ENCODE results near the gene B3GNT8.
"Not testable (repeated sequence)": the region's sequence is repeated elsewhere in the genome, so short reads cannot be mapped to it uniquely, and the experiment has no call there.

B3GNT8 gene, protein sequence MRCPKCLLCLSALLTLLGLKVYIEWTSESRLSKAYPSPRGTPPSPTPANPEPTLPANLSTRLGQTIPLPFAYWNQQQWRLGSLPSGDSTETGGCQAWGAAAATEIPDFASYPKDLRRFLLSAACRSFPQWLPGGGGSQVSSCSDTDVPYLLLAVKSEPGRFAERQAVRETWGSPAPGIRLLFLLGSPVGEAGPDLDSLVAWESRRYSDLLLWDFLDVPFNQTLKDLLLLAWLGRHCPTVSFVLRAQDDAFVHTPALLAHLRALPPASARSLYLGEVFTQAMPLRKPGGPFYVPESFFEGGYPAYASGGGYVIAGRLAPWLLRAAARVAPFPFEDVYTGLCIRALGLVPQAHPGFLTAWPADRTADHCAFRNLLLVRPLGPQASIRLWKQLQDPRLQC

DNA sequence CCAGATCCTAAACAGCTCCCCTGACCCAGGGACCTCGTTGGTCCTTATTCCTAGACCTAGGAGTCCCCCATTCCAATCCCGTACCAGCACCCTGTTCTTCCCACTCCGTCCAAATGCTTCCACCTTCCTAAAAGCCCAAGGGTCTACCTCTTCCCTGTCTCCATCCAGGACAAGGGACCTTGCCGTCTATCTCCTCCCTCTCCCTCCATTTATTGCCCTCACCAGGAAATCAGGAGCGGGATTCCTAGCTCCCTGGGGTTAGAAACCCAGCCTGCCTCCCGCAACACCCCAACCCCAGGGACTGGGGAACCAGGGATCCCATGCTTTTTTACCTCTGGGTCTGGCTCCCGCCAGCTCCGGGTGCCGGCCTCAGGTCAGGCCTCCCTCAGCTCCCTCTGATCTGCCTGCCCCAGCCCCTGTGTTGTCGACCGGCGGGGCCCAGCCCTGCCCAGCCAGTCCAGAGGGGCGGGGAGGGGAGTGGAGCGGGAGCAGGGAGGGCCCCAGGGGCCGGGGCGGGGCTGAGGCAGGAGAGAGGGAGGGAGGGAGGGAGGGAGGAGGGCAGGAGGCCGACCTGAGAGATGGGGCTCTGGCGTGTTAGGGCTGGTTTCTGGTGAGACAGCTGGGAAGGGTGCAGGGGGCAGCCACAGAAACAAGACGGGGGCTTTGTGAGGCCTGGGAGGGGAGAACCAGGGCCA is at the start of gene B3GNT8:
Gene B3GNT8 (minus strand): TSS at position 423 of the 695 bp plus-strand sequence. CDS start 596 bp downstream, outside the sequence.
- DNase-seq: peak; percentile 86

DNA sequence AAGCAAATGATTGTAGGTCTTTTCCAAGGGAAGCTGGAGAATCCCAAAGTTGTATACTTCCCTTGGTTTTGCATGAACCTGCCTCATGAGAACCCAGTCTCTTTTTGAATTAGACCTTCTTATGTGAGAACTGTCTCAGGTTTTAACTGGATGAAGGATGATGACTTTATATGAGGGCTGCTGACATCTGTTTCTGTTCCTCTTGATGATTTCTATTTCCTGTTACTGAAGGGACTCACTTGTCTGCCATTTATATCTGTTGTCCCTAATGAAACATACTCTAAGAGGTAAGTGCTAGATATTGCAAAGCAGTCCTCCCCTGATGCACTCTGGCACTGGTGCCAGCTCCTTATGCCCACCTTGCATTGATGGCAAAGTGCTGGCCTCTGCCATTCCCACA is 49.4 kb upstream of the B3GNT8 start:
- no peak for DNase-seq

DNA sequence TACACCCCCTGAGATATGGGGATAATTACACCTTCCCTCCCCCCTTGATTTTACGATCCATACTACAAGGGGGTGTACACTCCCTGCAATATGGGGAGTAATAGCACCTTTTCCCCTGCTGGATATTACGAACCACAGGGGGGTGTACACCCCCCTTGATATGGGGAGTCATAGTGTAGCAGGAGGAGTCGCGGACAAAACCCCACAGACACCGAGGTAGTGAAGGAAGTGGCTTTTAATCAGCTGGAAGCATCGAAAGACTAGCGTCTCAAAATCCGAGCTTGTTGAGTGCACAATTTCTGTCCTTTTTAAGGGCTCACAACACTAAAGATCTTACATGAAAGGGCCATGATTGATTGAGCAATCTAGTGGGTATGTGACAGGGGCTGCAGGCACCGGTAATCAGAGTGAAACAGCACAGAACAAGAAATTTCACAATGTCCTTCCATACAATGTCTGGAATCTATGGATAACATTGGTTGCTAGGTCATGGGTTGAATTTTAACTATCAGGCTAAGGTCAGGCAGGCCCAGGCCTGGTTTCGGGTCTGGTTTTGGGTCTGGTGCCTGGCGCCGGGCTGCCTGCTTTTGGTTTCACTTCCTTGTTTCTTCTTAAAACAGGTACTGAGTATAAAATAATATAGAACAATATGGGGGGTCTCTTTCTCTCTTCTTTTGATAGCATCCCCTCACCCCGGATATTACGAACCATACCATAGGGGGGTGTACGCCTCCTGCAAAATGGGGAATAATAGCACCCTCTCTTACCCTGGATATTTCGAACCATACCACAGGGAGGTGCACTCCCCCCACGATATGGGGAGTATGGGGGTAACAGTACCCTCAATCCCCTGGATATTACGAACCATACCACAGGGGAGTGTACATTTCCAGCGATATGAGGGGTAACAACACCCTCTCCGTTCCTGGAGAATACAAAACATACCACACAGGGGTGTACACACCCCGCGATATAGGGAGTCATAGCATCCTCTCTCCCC is 36.4 kb upstream of the B3GNT8 start:
- not testable (repeated sequence) for DNase-seq

DNA sequence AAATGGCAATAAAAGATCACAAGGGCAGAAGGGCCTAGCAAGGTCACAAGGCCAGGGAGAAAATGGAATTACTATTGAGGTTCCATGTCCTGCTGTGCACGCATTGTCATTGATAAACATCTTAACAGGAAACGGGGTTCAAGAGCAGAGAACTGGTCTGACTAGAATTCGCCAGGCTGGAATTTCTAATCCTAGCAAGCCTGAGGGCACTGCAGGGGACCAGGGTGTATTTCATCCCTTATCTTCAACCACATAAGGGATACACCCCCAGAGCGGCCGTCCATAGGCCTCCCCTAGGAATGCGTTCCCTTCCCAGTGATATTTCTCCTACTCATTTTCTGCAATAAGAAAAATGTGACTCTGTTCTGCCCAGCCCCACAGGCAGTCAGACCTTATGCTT is 35.3 kb upstream of the B3GNT8 start:
- no peak for DNase-seq

DNA sequence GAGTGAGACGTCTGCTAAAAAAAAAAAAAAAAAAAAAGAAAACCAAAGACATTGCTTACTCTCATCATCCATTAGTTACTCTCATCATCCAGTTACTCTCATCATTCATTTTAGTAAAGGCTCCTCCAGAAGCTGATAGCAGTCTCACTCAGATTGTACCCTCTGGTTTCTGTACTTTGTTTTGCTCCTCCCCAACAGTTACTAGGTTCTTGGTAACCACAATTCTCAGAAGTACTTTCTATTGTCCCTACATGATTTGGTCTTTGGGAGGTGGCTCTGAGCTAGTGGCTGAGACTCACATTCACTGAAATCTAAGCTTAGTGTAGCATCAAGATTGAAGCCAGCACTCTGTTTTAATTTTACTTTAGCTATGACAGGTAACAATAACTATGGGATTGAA is 30.1 kb upstream of the B3GNT8 start:
- DNase-seq: no peak

DNA sequence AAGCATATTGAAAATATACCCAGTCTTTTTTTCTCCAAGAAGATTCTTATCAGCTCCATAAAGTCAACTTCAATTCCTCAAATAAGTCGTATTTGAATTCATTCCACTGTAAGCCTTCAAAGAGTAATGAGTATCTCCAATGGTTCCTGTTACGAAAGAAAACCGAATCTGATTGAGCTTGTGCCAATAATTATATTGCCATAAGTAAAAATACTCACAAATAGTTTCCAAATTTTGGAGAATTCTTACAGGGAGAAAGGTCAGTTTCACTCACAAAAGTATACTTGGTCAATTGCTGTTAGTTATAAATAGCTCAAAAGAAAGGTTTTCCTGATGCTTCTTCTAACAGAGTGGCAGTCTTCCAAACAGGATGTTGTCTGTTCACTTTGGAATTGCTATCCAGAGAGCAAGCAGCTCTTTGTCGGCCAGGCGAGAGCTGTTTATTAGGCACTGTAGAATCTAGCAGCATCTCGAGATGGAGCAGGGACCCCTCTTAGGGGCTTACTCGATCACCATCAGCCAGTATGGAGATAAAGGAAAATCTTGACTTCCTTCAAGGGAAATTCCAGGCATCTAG is 29.3 kb upstream of the B3GNT8 start:
- DNase-seq: no peak

DNA sequence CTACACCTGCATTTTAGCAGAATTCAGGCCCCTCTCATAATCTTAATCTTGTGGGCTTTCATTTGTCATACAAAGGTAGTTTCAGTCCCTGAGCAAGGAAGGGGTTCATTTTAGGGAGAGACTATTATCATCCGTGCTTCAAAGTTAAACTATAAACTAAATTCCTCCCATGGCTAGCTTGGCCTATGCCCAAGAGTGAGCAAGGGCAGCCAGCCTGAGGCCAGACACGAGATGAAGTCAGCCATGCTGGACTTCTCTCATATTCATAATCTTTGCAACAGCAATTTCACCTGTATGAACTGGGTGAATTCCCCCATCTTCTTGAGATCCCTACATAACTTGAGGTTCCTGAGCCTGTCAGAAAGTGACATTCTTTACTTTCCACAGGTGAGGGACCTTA is 28.8 kb upstream of the B3GNT8 start:
- DNase-seq: no peak

DNA sequence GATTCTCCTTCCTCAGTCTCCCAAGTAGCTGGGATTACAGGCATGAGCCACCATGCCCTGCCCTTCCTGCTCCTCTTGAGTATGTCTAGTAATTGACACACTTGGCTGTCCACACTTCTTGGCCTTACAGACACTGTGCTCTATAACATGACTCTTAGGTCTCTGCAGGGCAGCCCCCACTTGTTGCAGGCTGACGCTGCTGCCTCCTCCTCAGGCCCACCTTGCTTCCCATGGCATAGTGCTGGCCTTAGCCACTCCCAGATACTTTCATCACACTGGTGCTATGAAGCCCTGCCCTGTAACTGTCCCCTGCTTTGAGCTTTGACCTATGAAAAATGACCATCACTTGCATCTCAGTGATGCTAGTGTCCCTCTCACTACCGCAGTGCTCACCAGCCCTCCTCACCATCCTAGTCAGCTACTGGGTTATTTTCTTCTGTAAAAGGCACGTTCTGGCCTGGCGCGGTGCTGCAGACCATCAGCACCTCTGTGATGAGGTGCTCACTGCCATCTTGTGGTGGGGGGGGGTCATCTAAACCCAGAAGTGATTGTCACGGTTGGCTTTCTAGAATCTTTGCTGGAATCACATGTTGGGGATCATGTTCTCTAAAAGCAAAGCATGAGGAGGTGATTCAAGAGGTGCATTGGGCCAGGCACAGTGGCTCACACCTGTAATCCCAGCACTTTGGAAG is 25.6 kb upstream of the B3GNT8 start:
- no peak for DNase-seq

DNA sequence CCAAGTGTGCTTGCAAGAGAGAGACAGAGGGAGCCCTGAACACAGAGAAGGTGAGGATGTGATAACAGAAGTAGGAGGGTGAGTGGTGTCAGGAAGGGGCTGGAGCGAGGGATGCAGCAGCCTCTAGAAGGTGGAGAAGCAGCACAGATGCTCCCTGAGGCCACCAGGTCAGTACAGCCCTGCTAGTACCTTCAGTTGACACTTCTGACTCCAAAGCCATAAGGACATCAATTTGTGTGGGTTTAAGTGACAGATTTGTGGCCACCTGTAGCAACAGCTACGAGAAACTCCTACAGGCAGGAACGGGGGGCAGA is 22.6 kb upstream of the B3GNT8 start:
- no peak for DNase-seq

DNA sequence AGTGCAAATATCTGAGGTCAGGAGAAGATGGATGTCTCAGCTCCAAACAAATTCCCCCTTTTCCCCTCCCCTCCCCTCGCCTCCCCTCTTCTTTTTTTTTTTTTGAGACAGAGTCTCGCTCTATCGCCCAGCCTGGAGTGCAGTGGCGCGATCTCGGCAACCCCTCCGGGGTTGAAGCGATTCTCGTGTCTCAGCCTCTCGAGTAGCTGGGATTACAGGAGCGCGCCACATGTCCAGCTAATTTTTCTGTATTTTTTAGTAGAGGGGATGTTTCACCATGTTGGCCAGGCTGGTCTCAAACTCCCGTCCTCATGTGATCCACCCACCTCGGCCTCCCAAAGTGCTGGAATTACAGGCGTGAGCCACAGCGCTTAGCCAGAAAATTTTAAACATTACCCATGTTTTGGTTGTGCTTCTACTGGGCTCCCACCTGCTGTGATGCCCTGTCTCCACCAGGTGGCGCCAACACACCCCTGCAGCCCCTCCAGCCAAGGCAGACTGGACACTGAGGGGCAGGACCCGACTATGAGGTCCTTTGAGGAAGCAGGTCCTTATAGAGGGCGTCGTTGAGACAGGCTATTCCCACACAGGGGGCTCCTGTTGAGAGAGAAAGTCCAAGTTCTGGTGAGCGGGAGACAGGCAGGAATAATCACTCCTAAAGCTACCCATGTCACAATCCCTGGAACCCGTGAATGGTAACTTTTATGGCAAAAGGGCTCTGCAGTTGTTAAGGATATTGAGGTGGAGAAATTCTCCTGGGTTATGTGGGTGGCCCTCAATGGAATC is 22.1 kb upstream of the B3GNT8 start:
- peak; percentile 43 for DNase-seq

DNA sequence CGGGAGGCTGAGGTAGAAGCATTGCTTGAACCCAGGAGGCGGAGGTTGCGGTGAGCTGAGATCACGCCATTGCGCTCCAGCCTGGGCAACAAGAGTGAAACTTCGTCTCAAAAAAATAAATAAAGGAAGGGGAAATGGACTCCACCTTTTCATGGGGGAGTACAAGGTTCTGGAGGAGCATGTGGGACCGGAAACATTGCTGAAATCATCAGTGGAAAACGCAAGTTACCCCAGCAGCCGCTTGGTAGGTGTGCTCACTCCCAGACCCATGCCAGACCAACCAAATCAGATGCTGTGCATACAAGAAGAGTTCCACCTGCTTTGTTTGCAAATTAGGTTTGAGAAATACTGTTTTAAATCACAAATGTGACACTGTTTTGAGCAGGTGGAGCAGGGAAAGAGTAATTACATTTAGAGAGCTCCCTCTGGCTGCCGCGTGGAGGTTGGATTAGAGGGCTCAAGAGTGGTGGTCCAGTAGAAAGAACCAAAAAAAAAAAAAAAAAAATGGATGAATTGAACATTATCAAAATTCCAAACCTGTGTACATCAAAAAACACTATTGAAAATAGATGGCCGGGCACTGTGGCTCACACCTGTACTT is 20.7 kb upstream of the B3GNT8 start:
- no peak for DNase-seq

DNA sequence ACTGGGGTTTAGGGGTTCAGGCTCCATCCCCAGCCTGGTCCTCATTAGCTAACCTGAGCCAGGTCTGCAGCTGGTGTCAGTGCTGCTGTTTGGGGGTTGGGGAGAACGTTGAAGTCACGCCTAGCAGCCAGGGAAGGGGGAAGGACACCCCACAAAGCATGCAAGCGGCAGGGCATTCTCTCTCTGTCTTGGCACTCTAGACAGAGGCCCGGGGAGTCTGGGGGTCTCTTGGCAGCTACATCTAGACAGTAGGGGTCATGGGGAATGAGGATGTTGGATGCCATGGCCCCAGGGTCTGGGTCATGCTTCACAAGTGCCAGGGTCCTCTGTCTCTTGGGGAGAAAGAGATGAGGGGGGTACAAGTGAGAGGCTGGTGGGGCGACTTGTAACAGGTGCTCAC is 18.4 kb upstream of the B3GNT8 start:
- DNase-seq: no peak

DNA sequence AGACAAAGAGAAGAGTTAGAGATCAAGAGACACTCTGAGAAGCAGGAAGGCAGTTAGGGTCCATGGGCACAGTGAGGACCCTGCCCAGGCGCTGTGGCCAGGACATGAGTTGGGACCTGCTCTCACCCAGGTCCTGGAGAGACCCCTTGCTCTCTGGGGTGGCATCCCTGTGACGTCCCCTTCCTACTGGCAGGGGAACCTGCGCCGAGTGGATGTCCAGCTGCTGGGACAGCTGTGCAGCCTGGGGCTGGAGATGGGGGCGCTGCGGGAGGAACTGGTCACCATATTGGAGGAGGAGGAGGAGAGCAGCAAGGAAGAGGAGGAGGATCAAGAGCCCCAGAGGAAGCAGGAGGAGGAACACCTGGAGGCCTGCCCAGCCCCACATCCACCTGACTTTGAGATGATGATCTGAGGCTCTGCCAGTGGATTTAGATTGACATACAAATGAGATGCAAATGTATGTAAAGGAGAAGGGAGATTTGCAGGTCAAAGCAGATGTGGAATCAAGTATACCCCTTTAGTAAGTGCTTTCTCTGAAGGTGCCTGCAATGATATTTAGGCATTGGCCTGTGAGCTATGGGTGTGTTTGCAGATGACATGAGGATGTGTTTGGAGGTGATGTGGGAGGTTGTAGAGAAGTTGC is 16.8 kb upstream of the B3GNT8 start:
- no peak for DNase-seq

DNA sequence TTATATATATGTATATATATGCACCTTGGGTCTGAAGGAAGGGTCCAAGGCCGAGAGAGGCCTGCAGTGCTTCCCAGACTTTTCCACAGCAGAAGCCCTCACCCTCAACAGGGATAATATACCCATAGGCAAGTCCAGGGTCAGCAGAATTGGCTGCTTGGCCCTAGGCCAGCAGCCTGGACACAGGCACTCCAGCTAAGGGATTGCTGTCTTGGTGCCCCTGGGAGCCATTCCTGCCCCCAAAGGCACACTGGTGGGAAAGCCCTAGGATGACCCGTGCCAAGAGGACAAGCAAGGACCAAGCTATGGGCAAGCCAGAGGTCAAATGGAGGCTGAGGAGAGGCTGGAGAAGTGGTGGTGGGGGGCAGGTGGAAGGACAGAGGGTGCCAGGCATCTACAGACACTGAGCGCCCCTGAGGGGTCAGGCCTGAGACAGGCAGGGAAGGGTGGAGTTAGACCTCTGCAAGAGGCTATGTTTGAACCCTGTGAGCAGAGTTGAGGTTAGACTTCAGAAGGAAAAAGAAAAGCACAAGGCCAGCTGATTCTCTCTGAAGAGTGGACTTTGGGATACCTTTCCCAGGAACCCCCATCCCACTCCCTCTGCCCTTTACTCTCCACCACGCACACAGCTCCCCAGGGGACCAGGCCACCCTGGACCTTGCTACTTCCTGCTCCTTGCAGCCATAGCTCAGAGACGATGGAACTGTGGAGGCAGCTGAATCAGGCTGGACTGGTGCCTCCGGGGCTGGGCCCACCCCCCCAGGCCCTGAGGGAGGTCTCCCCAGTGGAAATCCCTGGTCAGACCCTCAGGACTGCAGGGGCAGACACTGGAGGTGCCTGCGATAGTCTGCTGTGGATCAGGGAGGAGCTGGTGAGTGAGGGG is 15.5 kb upstream of the B3GNT8 start, which contains the start of gene ERICH4:
Gene ERICH4 (plus strand): TSS at position 684 of the 883 bp plus-strand sequence. CDS start 14 bp downstream, at position 698.
- no peak for DNase-seq

DNA sequence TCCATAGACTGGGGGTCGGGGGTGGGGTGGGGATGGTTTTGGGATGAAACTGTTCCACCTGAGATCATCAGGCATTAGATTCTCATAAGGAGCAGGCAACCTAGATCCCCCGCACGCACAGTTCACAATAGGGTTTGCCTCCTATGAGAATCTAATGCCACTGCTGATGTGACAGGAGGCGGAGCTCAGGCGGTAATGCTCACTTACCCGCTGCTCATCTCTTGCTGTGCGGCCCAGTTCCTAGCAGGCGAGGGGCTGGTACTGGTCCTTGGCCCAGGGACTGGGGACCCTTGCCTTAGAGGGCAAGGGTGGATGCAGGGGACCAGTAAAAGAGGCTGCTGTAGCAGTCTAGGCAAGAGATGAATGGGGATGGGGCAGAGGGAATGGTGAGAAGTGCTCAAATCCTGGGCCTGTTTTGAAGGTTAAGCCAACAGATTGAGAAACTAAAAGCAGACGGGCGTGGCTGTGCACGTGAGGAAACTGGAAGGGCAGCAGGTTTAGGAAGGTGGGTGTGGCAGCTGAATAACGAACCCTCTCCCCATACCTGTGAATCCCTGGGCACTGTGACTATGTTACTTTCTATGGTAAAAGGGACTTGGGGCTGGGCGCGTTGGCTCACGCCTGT is 14.3 kb upstream of the B3GNT8 start:
- DNase-seq: no peak

DNA sequence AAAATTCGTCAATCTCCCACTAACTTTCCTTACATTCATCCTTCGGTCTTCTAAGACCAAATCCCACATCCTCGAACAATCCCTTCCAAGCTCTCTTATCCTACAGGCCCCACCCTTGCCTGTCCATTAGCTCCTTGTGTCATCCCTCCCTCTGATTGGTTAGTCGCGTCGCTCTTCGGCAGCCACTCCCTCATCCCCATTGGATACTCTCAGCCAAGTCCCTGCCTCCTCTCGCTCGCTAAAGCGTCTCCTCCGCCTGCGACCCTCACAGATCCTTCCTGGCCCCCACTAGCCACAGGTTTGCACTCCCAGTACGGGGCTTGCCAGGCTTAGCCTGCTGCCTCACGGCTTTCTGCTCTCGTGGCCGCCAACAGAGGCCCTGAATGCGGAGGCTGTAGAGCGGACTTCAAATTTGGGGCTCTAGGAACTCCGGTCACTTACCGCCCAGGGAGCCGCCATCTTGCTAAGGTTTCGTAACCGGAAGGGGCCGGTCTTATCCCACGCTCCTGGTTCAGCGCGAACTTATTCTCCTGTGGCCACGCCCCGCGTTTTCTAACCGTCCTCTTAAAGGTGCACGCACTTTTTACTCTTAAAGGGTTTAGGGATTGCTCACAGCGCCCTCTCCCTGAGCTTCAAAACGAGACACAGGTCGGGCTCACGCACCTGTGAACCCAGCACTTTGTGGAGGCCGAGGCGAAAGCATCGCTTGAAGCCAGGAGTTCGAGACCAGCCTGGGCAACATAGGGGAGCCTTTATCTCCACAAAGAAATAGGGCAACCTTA is 12.5 kb upstream of the B3GNT8 start, which contains the start of gene DMAC2:
Gene DMAC2 (minus strand): TSS at position 472 of the 782 bp plus-strand sequence. CDS start 13 bp downstream, at position 459.
- peak; percentile 97 for DNase-seq

DNA sequence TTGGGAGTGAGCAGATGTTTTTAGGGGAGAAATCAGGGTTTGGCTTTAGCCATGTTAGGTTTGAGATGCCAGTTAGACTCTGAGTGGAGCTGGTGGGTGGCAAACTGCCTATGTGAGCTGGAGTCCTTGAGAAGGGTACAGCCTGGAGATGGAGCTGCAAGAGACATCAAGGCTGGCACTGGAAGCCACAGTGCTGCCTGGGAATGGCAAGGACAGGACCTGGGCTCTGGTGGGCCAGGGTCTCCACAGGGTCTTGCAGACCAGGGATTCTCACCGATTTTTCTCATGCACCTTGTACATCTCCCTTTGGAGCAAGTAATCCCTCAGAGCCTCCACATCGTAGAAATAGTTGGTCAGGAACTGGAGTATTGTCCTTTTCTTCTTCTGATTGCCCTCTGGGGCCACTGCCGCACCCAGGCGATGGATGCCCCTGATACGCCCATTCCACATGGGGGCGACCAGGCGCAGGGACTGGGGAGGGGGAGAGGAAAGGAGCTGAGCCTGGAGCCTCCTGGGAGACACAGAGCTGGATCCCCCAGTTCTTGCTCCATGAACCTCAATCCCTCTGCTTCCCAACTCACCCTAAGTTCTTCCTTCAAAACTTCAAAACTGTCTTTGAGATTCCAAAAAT is 10.9 kb upstream of the B3GNT8 start:
- no peak for DNase-seq

DNA sequence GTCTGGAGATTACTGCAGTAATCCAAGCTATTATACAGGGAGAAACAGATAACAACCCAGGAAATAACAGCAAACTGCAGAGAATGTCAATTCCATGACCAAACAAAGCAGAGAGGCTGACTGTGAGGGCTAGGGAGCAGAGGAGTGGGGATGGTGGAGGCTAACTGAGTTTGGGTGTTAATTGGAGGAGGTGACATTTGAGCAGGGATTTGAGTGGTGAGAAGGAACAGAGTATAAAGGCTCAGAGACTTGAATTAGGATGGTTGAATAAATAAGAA is 9.4 kb upstream of the B3GNT8 start:
- no peak for DNase-seq
